Measurements from ENCODE around the gene MAIP1. TPM values are rescaled to one million over a fixed set of nuclear protein-coding genes. Genes with fewer than 3 reads are reported as not detected.
A peak's percentile ranks its signal among the peaks of the same experiment; 100 is the strongest.

MAIP1 gene
- total RNA-seq, 1 experiment from 2014 or later = 29.3 TPM

DNA sequence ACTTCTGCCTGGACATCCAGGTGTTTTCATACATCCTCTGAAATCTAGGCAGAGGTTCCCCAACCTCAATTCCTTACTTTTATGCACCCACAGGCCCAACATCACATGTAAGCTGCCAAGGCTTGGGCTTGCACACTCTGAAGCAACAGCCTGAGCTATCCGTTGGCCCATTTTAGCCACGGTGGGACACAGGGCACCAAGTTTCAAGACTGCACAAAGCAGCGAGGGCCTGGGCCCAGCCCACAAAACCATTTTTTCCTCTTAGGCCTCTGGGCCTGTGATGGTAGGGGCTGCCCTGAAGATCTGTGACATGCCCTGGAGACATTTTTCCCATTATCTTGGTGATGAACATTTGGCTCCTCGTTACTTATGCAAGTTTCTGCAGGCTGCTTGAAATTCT lies 38.4 kb upstream of the MAIP1 start:
- H3K9me3 Mint-ChIP-seq = peaks cover 29% of the 10 kb centered on the region
- H3K4me3 Mint-ChIP-seq = no peak overlapping the region
- peaks cover 70% of the 10 kb centered on the region for H3K36me3 Mint-ChIP-seq
- peaks cover 18% of the 10 kb centered on the region for H3K4me1 Mint-ChIP-seq
- ATAC-seq = no peak
- no peaks in the 10 kb centered on the region for H3K27me3 Mint-ChIP-seq (ENCODE audit: low read depth)
- ChIA-PET POLR2A (interaction anchor here (0.6 kb wide), 1 partner anchor 10 kb away, joined by 4 read pairs; no protein-coding TSS in a partner anchor), CTCF (no interaction called here)
- no peak overlapping the region for H3K27ac Mint-ChIP-seq
- DNase-seq (ENCODE audit: low spot score) = no peak
- TF ChIP-seq RORB (CRISPR knock-in tag; IDR thresholded peaks at IDR 0.05) = no peak
- TF ChIP-seq ZNF671 (CRISPR knock-in tag; IDR thresholded peaks at IDR 0.05) = no peak
- TF ChIP-seq, protein P1, sequence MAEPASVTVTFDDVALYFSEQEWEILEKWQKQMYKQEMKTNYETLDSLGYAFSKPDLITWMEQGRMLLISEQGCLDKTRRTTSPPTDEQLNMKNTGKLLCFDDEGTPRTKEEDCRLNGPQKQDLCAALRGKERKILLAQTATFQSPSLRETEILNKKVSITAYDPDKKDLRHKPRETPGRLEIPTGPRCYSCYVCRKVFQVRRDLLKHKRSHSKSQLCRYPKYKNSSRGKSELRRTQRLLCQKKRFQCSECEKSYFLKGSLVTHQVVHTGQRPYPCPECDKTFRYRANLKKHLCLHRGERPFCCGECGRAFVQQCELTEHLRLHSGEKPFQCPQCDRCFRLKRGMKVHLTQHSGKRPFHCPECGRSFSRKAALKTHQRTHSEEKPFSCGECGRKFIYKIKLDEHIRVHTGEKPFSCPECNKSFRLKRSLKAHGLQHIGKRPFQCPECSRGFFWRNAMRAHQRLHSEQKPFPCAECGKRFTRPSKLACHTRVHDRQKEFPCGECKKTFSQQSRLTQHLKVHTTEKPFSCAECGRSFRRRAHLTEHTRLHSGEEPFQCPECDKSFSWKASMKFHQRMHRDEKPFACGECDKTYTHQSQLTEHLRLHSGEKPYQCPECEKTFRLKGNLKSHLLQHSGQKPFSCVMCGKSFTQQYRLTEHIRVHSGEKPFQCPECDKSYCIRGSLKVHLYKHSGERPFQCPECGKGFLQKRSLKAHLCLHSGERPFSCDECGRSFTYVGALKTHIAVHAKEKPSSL (CRISPR knock-in tag; conservative IDR thresholded peaks at IDR 0.05) = no peak
- no peak for TF ChIP-seq KAT7 (CRISPR knock-in tag; IDR thresholded peaks at IDR 0.05; ENCODE audit: borderline replicate concordance)

- Mint-ChIP-seq H3K4me1 (peaks cover 26% of the 10 kb centered on the region), H3K27ac (peak overlapping the region; percentile 79; the same call in 1 of the 2 replicates), H3K36me3 (peaks cover 41% of the 10 kb centered on the region), H3K27me3 (ENCODE audit: low read depth) (no peaks in the 10 kb centered on the region), H3K9me3 (peaks cover 6% of the 10 kb centered on the region), H3K4me3 (no peak overlapping the region)
- ChIA-PET CTCF (interaction anchor here (0.6 to 0.8 kb wide), 2 partner anchors 46 to 317 kb away, joined by 3 to 8 read pairs; no protein-coding TSS in a partner anchor), POLR2A (no interaction called here)
- ATAC-seq (peak; percentile 46), DNase-seq (ENCODE audit: low spot score) (no peak)
- TF ChIP-seq, protein P2, sequence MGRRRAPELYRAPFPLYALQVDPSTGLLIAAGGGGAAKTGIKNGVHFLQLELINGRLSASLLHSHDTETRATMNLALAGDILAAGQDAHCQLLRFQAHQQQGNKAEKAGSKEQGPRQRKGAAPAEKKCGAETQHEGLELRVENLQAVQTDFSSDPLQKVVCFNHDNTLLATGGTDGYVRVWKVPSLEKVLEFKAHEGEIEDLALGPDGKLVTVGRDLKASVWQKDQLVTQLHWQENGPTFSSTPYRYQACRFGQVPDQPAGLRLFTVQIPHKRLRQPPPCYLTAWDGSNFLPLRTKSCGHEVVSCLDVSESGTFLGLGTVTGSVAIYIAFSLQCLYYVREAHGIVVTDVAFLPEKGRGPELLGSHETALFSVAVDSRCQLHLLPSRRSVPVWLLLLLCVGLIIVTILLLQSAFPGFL (CRISPR knock-in tag; IDR thresholded peaks at IDR 0.05; ENCODE audit: borderline replicate concordance) = no peak
- TF ChIP-seq NR2C2 (CRISPR knock-in tag; IDR thresholded peaks at IDR 0.05) = no peak
- no peak for TF ChIP-seq ZNF232 (CRISPR knock-in tag; IDR thresholded peaks at IDR 0.05)
- TF ChIP-seq FOXJ3 (CRISPR knock-in tag; IDR thresholded peaks at IDR 0.05; ENCODE audit: borderline replicate concordance) = no peak
- TF ChIP-seq IRF2 (CRISPR knock-in tag; IDR thresholded peaks at IDR 0.05; ENCODE audit: borderline replicate concordance, low read depth) = no peak
- TF ChIP-seq, protein P3, sequence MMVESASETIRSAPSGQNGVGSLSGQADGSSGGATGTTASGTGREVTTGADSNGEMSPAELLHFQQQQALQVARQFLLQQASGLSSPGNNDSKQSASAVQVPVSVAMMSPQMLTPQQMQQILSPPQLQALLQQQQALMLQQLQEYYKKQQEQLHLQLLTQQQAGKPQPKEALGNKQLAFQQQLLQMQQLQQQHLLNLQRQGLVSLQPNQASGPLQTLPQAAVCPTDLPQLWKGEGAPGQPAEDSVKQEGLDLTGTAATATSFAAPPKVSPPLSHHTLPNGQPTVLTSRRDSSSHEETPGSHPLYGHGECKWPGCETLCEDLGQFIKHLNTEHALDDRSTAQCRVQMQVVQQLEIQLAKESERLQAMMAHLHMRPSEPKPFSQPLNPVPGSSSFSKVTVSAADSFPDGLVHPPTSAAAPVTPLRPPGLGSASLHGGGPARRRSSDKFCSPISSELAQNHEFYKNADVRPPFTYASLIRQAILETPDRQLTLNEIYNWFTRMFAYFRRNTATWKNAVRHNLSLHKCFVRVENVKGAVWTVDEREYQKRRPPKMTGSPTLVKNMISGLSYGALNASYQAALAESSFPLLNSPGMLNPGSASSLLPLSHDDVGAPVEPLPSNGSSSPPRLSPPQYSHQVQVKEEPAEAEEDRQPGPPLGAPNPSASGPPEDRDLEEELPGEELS (CRISPR knock-in tag; IDR thresholded peaks at IDR 0.05) = no peak
- TF ChIP-seq MLX (CRISPR knock-in tag; IDR thresholded peaks at IDR 0.05) = no peak
- no peak for TF ChIP-seq FOXP1 (CRISPR knock-in tag; IDR thresholded peaks at IDR 0.05; ENCODE audit: borderline replicate concordance)
- TF ChIP-seq JAZF1 (CRISPR knock-in tag; IDR thresholded peaks at IDR 0.05) = no peak
- TF ChIP-seq ATF3 (CRISPR knock-in tag; conservative IDR thresholded peaks at IDR 0.05) = no peak
- TF ChIP-seq, protein P4, sequence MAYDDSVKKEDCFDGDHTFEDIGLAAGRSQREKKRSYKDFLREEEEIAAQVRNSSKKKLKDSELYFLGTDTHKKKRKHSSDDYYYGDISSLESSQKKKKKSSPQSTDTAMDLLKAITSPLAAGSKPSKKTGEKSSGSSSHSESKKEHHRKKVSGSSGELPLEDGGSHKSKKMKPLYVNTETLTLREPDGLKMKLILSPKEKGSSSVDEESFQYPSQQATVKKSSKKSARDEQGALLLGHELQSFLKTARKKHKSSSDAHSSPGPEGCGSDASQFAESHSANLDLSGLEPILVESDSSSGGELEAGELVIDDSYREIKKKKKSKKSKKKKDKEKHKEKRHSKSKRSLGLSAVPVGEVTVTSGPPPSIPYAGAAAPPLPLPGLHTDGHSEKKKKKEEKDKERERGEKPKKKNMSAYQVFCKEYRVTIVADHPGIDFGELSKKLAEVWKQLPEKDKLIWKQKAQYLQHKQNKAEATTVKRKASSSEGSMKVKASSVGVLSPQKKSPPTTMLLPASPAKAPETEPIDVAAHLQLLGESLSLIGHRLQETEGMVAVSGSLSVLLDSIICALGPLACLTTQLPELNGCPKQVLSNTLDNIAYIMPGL (CRISPR knock-in tag; IDR thresholded peaks at IDR 0.05) = no peak
- TF ChIP-seq CBFB (CRISPR knock-in tag; IDR thresholded peaks at IDR 0.05; ENCODE audit: low read depth) = no peak
- no peak for TF ChIP-seq MXD4 (CRISPR knock-in tag; IDR thresholded peaks at IDR 0.05; ENCODE audit: borderline replicate concordance)
Observed at GRCh38 chr2:199922856-199923255, 32.5 kb upstream of the MAIP1 start.

Measured in WTC11 (cell line).